ENCODE measurements around the gene NETO1. TPM values are rescaled to one million over a fixed set of nuclear protein-coding genes. Genes with fewer than 3 reads are reported as not detected.

NETO1 gene
- total RNA-seq (under 1 TPM in 1 of 4 donors, not detected in 3; under 0.01 TPM), polyA plus RNA-seq (under 1 TPM in 1 of 3 donors, not detected in 2; 0.86 TPM)

- H3K27me3 ChIP-seq = peaks cover 20 to 57% (median 35%) of the 10 kb centered on the region in 3 donors
- no peak for DNase-seq
- peak within 1 kb of the TSS in 2 of 4 donors; percentile 27 to 35 for H3K4me3 ChIP-seq
- H3K27ac ChIP-seq = no peak within 1 kb of the TSS
- 2 to 19% methylated on average over 78 to 85 of the region's 85 CpGs for WGBS, 2 donors
- H3K36me3 ChIP-seq = no peaks in the 10 kb centered on the region
- H3K9me3 ChIP-seq = no peaks in the 10 kb centered on the region
- TF ChIP-seq POLR2AphosphoS5 (IDR thresholded peaks at IDR 0.05) (no peak), EP300 (IDR thresholded peaks at IDR 0.05) (no peak), POLR2A (IDR thresholded peaks at IDR 0.05) (no peak), CTCF (IDR thresholded peaks at IDR 0.05) (no peak)
- H3K4me1 ChIP-seq = peaks cover 0 to 28% (median 17%) of the 10 kb centered on the region in 4 donors
- intact Hi-C loops (cut with DNase I) = no loop called here
Observed at GRCh38 chr18:72867746-72868584, at the start of gene NETO1. TSS of gene NETO1 (minus strand) at chr18:72867987. CDS start at chr18:72867291, 696 bp downstream.

GRCh38 chr18:72910045-72910444 is 42.3 kb upstream of the NETO1 start:
- intact Hi-C loops (cut with DNase I) = no loop called here
- 82 to 87% methylated on average over 5 of the region's 5 CpGs for WGBS, 2 donors
- Histone ChIP-seq H3K36me3 (no peaks in the 10 kb centered on the region), H3K9me3 (no peaks in the 10 kb centered on the region), H3K4me3 (no peak overlapping the region), H3K27me3 (no peaks in the 10 kb centered on the region), H3K27ac (no peak overlapping the region), H3K4me1 (no peaks in the 10 kb centered on the region)
- TF ChIP-seq POLR2A (IDR thresholded peaks at IDR 0.05) (no peak), CTCF (IDR thresholded peaks at IDR 0.05) (no peak), POLR2AphosphoS5 (IDR thresholded peaks at IDR 0.05) (no peak)
- DNase-seq = no peak

- Histone ChIP-seq H3K27me3 (no peaks in the 10 kb centered on the region), H3K27ac (no peak overlapping the region), H3K9me3 (no peaks in the 10 kb centered on the region), H3K4me3 (no peak overlapping the region), H3K36me3 (no peaks in the 10 kb centered on the region), H3K4me1 (no peaks in the 10 kb centered on the region)
- WGBS, 2 donors = 43% methylated on average over 2 of the region's 2 CpGs
- TF ChIP-seq CTCF (IDR thresholded peaks at IDR 0.05) (no peak), POLR2AphosphoS5 (IDR thresholded peaks at IDR 0.05) (no peak), EP300 (IDR thresholded peaks at IDR 0.05) (no peak)
- intact Hi-C loops (cut with DNase I) = no loop called here
- DNase-seq = no peak
Observed at GRCh38 chr18:72908181-72908580, 40.4 kb upstream of the NETO1 start.

- Histone ChIP-seq H3K27ac (no peak overlapping the region), H3K27me3 (no peaks in the 10 kb centered on the region), H3K4me1 (no peaks in the 10 kb centered on the region), H3K4me3 (no peak overlapping the region), H3K9me3 (no peaks in the 10 kb centered on the region), H3K36me3 (no peaks in the 10 kb centered on the region)
- intact Hi-C loops (cut with DNase I) = no loop called here
- no peak for DNase-seq
- 85 to 88% methylated on average over 2 of the region's 2 CpGs for WGBS, 2 donors
- TF ChIP-seq POLR2AphosphoS5 (IDR thresholded peaks at IDR 0.05) = no peak
Observed at GRCh38 chr18:72903033-72903432, 35.2 kb upstream of the NETO1 start.

- no peak overlapping the region for H3K27ac ChIP-seq
- H3K4me3 ChIP-seq = no peak overlapping the region
- DNase-seq = no peak
- no peaks in the 10 kb centered on the region for H3K27me3 ChIP-seq
- H3K4me1 ChIP-seq = no peaks in the 10 kb centered on the region
- WGBS, 2 donors = 42 to 51% methylated on average over 4 of the region's 4 CpGs
- no peaks in the 10 kb centered on the region for H3K36me3 ChIP-seq
- no peaks in the 10 kb centered on the region for H3K9me3 ChIP-seq
- intact Hi-C loops (cut with DNase I) = no loop called here
- TF ChIP-seq EP300 (IDR thresholded peaks at IDR 0.05) (no peak), CTCF (IDR thresholded peaks at IDR 0.05) (no peak), POLR2AphosphoS5 (IDR thresholded peaks at IDR 0.05) (no peak), POLR2A (IDR thresholded peaks at IDR 0.05) (no peak)
Observed at GRCh38 chr18:72899338-72899737, 31.6 kb upstream of the NETO1 start.

Measured in sigmoid colon (tissue), 7 donors.